Panc1 (cell line): ENCODE results near the gene MLX. TPM values are rescaled to one million over a fixed set of nuclear protein-coding genes. Genes with fewer than 3 reads are reported as not detected.

ENCODE experiments used
- ATAC-seq: fragments of 200-7000 bp; cut with Tn5 transposase; 2 replicates; pipeline ENCODE4 v1.9.1; 2020; ENCODE audit warnings: mild to moderate bottlenecking, moderate library complexity
- BruUV-seq: library from RNA; stranded (reverse); fragments of 400-500 nt; replicated peaks from 2 replicates; lab custom pipeline; 2021; lab: Mats Ljungman, UMichigan
- CTCF ChIA-PET: fragments of 300-600 bp; sonication (Branson Sonifier 250); formaldehyde crosslinking; loops from one replicate; lab custom pipeline; 2022; ENCODE audit warnings: antibody characterized with exemption; lab: Charles Lee
- POLR2A ChIA-PET: fragments of 300-600 bp; sonication (Branson Sonifier 250); formaldehyde crosslinking; loops from one replicate; lab custom pipeline; 2022; ENCODE audit warnings: antibody characterized with exemption; lab: Charles Lee
- DNase-seq: peaks from one replicate; pipeline ENCODE4 v3.0.0-alpha.2; 2010; ENCODE audit warnings: low read depth, low spot score
- H3K27ac ChIP-seq: 2 replicates; pipeline ENCODE4 v1.5.1; 2011; ENCODE audit warnings: mild to moderate bottlenecking, low read length, inconsistent platforms
- H3K27me3 ChIP-seq: fragments of 200-500 bp; sonication (Bioruptor generic); 2 replicates; pipeline ENCODE4 v1.6.0; 2014; ENCODE audit warnings: low read length, inconsistent platforms; ENCODE audit not compliant: control insufficient read depth, insufficient read depth
- H3K36me3 ChIP-seq: fragments of 200-500 bp; sonication (Bioruptor generic); 2 replicates; pipeline ENCODE4 v1.5.1; 2014; ENCODE audit warnings: inconsistent platforms, mild to moderate bottlenecking, low read length, moderate library complexity; ENCODE audit not compliant: control insufficient read depth, insufficient read depth
- H3K4me1 ChIP-seq: 2 replicates; pipeline ENCODE4 v1.5.1; 2011; ENCODE audit warnings: inconsistent platforms, mild to moderate bottlenecking, low read length, moderate library complexity; ENCODE audit not compliant: control insufficient read depth, insufficient read depth
- H3K4me3 ChIP-seq, 2 experiments: 2 replicates each; pipeline ENCODE4 v1.5.1; 2011 to 2012; ENCODE audit warnings: low read depth in 2 of 2, low read length in 2 of 2, mild to moderate bottlenecking in 2 of 2, inconsistent platforms in 1 of 2, moderate library complexity in 1 of 2
- H3K9me3 ChIP-seq: fragments of 200-500 bp; sonication (Bioruptor generic); 2 replicates; pipeline ENCODE4 v1.5.1; 2014; ENCODE audit warnings: low read depth, mild to moderate bottlenecking, inconsistent platforms, low read length, moderate library complexity; ENCODE audit not compliant: control insufficient read depth, insufficient read depth
- POLR2AphosphoS5 ChIP-seq: IDR thresholded peaks from 2 replicates; pipeline ENCODE4 v1.6.1; 2012; ENCODE audit warnings: mild to moderate bottlenecking, low read depth, low read length, moderate library complexity
- SIN3A ChIP-seq: IDR thresholded peaks from 2 replicates; pipeline ENCODE4 v1.6.1; 2012; ENCODE audit warnings: low read depth, mild to moderate bottlenecking, low read length, moderate library complexity, borderline replicate concordance; ENCODE audit not compliant: insufficient read depth
- TCF7L2 ChIP-seq: IDR thresholded peaks from 2 replicates; pipeline ENCODE4 v1.6.1; 2011; ENCODE audit warnings: mild to moderate bottlenecking, low read depth, low read length, inconsistent platforms
- in situ Hi-C: cut with HindIII; loops from 2 replicates; pipeline ENCODE4 v1.10.0; 2016; ENCODE audit warnings: low sequenced_read_pairs, low pct_unique_long_range_greater_than_20kb
- intact Hi-C: fragments of 100-400 bp; cut with micrococcal nuclease; formaldehyde crosslinking; loops from one replicate; pipeline ENCODE4 v1.10.0; 2022; ENCODE audit not compliant: unreplicated experiment
- total RNA-seq: library from RNA; stranded (reverse); gene quantifications from one replicate; pipeline ENCODE4 v1.2.1, GENCODE V29; 2021; ENCODE audit not compliant: unreplicated experiment
- TF ChIP-seq, protein P1 (sequence below), 2 experiments: IDR thresholded peaks; 2 replicates each; pipeline ENCODE4 v1.6.1; 2011 to 2012; ENCODE audit warnings: low read depth in 2 of 2, control low read depth in 1 of 2, low read length in 1 of 2, mild to moderate bottlenecking in 1 of 2, moderate library complexity in 1 of 2; ENCODE audit not compliant: insufficient read depth in 1 of 2
- TF ChIP-seq, protein P2 (sequence below): fragments of 450-650 bp; IDR thresholded peaks from 2 replicates; pipeline ENCODE4 v1.5.1; 2017; ENCODE audit warnings: mild to moderate bottlenecking

MLX gene
- total RNA-seq, 1 experiment from 2014 or later = 35.8 TPM

DNA sequence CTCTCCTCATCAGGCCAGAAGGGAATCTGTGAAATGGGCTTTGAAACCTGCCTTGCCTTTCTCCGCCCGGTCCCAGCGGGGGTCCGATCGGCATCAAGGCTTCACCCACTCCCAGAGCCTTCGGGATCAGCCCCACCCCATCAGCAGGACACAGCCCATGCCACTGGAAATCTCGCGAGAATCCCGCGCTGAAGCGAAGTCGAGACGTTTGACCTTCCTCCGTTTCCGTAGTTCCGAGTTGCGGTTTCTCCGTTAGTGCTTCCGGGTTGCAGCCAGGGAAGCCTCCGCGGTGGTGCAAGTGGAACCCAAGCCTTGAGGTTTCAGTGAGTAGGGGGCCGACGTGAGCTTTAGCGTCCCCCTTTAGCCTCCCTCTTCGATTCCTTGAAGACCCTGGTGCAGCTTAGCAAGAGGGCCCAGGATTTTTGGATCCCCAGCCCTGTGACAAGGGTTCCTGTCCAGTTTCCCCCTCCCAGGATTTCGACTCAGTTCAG lies 5.0 kb upstream of the MLX start, which contains the start of gene COASY:
TSS of gene COASY (plus strand) at position 252 of the 491 bp plus-strand sequence. CDS start 475 bp downstream, outside the sequence.
- DNase-seq = peak; percentile 86
- peaks cover 25% of the 10 kb centered on the region for H3K4me1 ChIP-seq
- peak within 1 kb of the TSS; percentile 89 for H3K27ac ChIP-seq
- ChIA-PET CTCF (no interaction called here), POLR2A (no interaction called here)
- no peaks in the 10 kb centered on the region for H3K27me3 ChIP-seq
- peaks cover 7% of the 10 kb centered on the region for H3K36me3 ChIP-seq
- H3K9me3 ChIP-seq = no peaks in the 10 kb centered on the region
- intact Hi-C loops = no loop called here
- BruUV-seq = no TSS peak
- in situ Hi-C loops = no loop called here
- H3K4me3 ChIP-seq = peak within 1 kb of the TSS; percentile 87 to 88
- ATAC-seq = peak; percentile 81
- TF ChIP-seq POLR2AphosphoS5 (peak; percentile 86), TCF7L2 (no peak), SIN3A (peak; percentile 83; the same call in 1 of the 2 replicates)

DNA sequence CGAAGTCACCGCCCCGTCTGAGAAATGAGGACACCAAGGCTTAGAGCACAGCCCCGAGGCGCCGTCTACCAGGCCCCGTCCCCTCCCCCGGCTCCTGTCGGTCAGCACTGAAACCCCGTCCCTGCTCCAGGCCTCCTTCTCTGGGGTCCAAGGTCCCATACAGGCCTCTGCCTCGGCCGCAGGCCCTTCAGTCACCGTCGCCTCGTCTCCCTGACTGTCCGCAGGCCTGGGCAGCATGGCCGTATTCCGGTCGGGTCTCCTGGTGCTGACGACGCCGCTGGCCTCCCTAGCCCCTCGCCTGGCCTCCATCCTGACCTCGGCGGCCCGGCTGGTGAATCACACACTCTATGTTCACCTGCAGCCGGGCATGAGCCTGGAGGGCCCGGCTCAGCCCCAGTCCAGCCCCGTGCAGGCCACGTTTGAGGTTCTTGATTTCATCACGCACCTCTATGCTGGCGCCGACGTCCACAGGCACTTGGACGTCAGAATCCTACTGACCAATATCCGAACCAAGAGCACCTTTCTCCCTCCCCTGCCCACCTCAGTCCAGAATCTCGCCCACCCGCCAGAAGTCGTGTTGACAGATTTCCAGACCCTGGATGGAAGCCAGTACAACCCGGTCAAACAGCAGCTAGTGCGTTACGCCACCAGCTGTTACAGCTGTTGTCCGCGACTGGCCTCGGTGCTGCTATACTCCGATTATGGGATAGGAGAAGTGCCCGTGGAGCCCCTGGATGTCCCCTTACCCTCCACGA lies 4.3 kb upstream of the MLX start:
- CTCF ChIA-PET = no interaction called here

More for the DNA sequence above, 4.3 kb upstream of the MLX start:
- peaks cover 7% of the 10 kb centered on the region for H3K36me3 ChIP-seq
- no peak for DNase-seq
- intact Hi-C loops = no loop called here
- H3K4me1 ChIP-seq = peaks cover 25% of the 10 kb centered on the region
- H3K27ac ChIP-seq = peak overlapping the region; percentile 89
- no peaks in the 10 kb centered on the region for H3K9me3 ChIP-seq
- POLR2A ChIA-PET = no interaction called here
- peak overlapping the region; percentile 87 to 88 for H3K4me3 ChIP-seq
- BruUV-seq = TSS peak; percentile 87
- in situ Hi-C loops = no loop called here
- ATAC-seq = peak; percentile 35
- H3K27me3 ChIP-seq = no peaks in the 10 kb centered on the region
- TF ChIP-seq, protein P1, sequence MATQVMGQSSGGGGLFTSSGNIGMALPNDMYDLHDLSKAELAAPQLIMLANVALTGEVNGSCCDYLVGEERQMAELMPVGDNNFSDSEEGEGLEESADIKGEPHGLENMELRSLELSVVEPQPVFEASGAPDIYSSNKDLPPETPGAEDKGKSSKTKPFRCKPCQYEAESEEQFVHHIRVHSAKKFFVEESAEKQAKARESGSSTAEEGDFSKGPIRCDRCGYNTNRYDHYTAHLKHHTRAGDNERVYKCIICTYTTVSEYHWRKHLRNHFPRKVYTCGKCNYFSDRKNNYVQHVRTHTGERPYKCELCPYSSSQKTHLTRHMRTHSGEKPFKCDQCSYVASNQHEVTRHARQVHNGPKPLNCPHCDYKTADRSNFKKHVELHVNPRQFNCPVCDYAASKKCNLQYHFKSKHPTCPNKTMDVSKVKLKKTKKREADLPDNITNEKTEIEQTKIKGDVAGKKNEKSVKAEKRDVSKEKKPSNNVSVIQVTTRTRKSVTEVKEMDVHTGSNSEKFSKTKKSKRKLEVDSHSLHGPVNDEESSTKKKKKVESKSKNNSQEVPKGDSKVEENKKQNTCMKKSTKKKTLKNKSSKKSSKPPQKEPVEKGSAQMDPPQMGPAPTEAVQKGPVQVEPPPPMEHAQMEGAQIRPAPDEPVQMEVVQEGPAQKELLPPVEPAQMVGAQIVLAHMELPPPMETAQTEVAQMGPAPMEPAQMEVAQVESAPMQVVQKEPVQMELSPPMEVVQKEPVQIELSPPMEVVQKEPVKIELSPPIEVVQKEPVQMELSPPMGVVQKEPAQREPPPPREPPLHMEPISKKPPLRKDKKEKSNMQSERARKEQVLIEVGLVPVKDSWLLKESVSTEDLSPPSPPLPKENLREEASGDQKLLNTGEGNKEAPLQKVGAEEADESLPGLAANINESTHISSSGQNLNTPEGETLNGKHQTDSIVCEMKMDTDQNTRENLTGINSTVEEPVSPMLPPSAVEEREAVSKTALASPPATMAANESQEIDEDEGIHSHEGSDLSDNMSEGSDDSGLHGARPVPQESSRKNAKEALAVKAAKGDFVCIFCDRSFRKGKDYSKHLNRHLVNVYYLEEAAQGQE (IDR thresholded peaks at IDR 0.05; ENCODE audit: insufficient read depth in 1 of 2, low read depth in 2 of 2, low read length in 1 of 2) = no peak
- no peak for TF ChIP-seq TCF7L2
- no peak for TF ChIP-seq SIN3A
- TF ChIP-seq POLR2AphosphoS5 = no peak
- TF ChIP-seq, protein P2, sequence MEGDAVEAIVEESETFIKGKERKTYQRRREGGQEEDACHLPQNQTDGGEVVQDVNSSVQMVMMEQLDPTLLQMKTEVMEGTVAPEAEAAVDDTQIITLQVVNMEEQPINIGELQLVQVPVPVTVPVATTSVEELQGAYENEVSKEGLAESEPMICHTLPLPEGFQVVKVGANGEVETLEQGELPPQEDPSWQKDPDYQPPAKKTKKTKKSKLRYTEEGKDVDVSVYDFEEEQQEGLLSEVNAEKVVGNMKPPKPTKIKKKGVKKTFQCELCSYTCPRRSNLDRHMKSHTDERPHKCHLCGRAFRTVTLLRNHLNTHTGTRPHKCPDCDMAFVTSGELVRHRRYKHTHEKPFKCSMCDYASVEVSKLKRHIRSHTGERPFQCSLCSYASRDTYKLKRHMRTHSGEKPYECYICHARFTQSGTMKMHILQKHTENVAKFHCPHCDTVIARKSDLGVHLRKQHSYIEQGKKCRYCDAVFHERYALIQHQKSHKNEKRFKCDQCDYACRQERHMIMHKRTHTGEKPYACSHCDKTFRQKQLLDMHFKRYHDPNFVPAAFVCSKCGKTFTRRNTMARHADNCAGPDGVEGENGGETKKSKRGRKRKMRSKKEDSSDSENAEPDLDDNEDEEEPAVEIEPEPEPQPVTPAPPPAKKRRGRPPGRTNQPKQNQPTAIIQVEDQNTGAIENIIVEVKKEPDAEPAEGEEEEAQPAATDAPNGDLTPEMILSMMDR = no peak
